Cardiac fibroblast (primary cell): Measurements from ENCODE around the gene LAMA2.

Source experiments
- DNase-seq, 2 donors: peaks; one replicate each; pipeline versions ENCODE4 v3.0.0 to v3.0.0-alpha.2; 2010; ENCODE audit warnings: low read depth in 2 of 2
- H3K4me3 ChIP-seq, 2 donors: replicated peaks in 1 of 2; 1 replicate in 1 of 2; 2 replicates in 1 of 2; pipeline ENCODE4 v1.5.1; 2011; ENCODE audit warnings: low read depth in 2 of 2, low read length in 2 of 2, mild to moderate bottlenecking in 2 of 2, moderate library complexity in 1 of 2
- TF ChIP-seq, protein P1 (sequence below): IDR thresholded peaks from one replicate; pipeline ENCODE4 v1.5.1; 2011; ENCODE audit warnings: low read depth, mild to moderate bottlenecking, low read length, inconsistent platforms

The LAMA2 gene

GRCh38 chr6:129175066-129175465, 292.1 kb downstream of the LAMA2 start:
- H3K4me3 ChIP-seq: no peak overlapping the region
- no peak for DNase-seq
- TF ChIP-seq, protein P1, sequence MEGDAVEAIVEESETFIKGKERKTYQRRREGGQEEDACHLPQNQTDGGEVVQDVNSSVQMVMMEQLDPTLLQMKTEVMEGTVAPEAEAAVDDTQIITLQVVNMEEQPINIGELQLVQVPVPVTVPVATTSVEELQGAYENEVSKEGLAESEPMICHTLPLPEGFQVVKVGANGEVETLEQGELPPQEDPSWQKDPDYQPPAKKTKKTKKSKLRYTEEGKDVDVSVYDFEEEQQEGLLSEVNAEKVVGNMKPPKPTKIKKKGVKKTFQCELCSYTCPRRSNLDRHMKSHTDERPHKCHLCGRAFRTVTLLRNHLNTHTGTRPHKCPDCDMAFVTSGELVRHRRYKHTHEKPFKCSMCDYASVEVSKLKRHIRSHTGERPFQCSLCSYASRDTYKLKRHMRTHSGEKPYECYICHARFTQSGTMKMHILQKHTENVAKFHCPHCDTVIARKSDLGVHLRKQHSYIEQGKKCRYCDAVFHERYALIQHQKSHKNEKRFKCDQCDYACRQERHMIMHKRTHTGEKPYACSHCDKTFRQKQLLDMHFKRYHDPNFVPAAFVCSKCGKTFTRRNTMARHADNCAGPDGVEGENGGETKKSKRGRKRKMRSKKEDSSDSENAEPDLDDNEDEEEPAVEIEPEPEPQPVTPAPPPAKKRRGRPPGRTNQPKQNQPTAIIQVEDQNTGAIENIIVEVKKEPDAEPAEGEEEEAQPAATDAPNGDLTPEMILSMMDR: no peak

DNA sequence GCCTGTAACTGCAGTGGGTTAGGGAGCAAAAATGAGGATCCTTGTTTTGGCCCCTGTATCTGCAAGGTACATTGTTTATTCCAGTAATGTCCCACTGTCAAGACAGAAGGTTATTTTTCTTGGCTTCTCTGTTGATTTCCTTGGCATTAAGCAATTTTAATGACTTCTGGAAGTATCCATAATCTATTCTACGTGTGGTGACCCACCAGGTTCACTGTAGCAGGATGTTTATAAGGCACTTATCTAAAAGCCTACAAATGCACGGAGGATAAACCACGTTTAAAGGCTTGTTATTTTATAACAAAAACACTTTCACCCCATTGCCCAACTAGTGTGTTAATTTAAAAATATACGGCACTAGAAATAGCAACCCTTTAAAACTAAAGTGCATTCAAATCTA, 294.9 kb downstream of the LAMA2 start:
- no peak for DNase-seq
- TF ChIP-seq, protein P1: no peak
- no peak overlapping the region for H3K4me3 ChIP-seq

DNA sequence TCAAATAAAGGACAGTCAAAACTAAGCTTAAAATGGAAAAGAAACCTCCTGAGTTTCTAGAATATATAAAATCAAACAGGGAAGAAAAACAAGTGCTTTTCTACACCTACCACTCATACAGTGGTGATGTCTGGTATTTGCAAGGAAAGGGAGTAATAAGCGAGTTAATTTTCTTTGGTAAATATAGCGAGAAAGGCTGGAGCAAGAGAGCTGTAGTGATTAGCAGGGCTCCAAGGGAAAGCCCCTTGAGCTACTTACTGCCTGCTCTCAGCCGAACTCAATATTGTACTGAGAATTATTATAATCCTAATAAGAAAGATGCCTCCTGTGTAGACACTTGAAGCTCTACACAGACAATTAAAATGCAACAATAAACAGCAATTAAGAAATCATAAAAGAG, 296.3 kb downstream of the LAMA2 start:
- H3K4me3 ChIP-seq: no peak overlapping the region
- no peak for DNase-seq
- TF ChIP-seq, protein P1: no peak

GRCh38 chr6:129181001-129181400, 298.1 kb downstream of the LAMA2 start:
- TF ChIP-seq, protein P1: no peak
- peak in 1 of 2 donors; percentile 52 for DNase-seq
- no peak overlapping the region for H3K4me3 ChIP-seq

DNA sequence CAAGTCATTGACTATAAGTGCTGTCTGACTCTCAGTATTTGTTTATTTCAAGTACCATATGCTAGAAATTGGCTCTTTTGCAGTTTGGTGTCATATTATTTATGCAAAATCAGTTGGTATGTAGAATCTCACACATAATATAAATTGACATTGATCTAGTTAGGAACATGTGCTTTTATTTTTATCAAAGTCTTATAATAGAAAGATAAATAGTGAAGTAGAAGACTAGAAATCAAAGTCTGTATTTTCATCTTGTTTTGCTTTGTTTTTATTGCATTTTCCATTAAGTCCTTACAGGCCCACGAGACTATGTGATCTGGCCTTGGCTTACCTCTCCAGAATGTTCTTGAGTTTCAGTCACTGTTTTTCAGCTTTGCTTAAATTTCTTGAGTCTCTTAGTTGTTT, 300.3 kb downstream of the LAMA2 start:
- TF ChIP-seq, protein P1: no peak
- no peak for DNase-seq
- H3K4me3 ChIP-seq: no peak overlapping the region

GRCh38 chr6:129183681-129184301, 300.9 kb downstream of the LAMA2 start:
- TF ChIP-seq, protein P1: no peak
- peak; percentile 36 to 64 for DNase-seq

DNA sequence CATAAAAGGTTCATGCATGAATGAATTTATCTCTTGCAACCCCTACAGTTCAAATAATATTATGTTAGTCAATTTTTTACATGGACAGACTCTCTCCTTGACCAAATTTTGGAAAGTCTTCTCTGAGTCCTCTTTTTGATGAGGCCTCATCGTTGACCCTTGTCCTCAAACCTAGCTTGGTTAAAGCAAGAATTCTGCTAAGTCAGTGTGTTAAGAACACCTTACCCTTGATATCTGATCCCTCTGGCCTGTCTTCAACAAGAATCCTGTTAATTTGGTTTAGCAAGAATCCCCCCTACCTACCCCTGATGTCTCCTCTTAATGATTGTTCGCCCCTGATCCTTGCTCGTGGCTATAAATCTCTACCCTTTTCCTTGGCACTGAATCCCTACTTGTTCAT, 301.4 kb downstream of the LAMA2 start:
- no peak overlapping the region for H3K4me3 ChIP-seq
- TF ChIP-seq, protein P1: no peak

More at GRCh38 chr6:129183681-129184301, 300.9 kb downstream of the LAMA2 start:
- H3K4me3 ChIP-seq: no peak overlapping the region

More for the DNA sequence above, 301.4 kb downstream of the LAMA2 start:
- no peak for DNase-seq
